NCI-H2171 (cell line): Measurements from ENCODE around the gene SLC6A9.

Experiments
- DNase-seq: peaks from one replicate; lab custom pipeline; 2025; lab: John Stamatoyannopoulos, UW

SLC6A9 gene

GRCh38 chr1:44031252-44032169, at the start of gene SLC6A9:
Gene SLC6A9, minus strand, starts transcription at chr1:44031462. Its CDS starts 7,185 bp downstream, at chr1:44024277.
- peak; percentile 34 for DNase-seq

GRCh38 chr1:44079566-44079965, 48.3 kb upstream of the SLC6A9 start:
- DNase-seq = no peak

GRCh38 chr1:44078104-44078503, 46.8 kb upstream of the SLC6A9 start:
- no peak for DNase-seq

GRCh38 chr1:44077421-44077820, 46.2 kb upstream of the SLC6A9 start:
- no peak for DNase-seq

GRCh38 chr1:44076066-44076465, 44.8 kb upstream of the SLC6A9 start:
- DNase-seq = no peak

DNA sequence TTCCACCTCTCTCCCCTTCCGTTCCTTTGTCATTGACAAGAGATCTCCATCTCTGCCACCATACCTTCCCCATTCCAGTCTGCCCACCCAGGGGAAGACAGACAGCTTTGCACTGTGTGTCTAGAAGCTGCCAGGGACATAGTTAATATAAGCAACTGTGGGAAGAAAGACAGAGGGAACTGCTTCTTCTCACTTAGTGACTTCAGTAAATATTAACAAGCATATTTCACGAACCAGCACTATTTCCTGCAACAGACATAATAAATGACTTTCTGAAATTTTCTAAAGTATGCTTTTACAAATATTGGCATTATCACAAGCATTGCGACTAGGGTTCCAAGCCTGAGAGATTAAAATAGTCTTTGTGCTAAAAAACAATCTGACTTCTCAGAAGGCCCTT, 43.2 kb upstream of the SLC6A9 start:
- DNase-seq = no peak

DNA sequence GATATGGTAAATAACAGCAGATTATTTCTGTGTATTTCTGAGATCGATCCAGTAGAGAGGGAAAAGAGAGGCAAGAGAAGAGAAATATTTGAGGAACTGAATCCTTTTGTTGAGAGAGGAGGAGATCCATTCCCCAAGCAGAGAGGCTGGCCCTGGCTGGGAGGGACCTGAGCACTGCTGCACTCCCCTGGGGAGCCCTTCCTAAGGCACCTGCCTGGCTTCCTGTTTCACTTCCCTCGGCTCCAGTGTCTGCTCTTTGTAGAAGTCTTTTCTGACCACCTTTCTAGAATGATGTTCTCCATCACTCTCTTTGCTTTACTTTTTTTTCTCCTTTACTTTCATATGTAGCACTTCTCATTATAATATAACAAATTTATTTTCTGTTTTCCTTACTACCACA, 42.3 kb upstream of the SLC6A9 start:
- DNase-seq = no peak

DNA sequence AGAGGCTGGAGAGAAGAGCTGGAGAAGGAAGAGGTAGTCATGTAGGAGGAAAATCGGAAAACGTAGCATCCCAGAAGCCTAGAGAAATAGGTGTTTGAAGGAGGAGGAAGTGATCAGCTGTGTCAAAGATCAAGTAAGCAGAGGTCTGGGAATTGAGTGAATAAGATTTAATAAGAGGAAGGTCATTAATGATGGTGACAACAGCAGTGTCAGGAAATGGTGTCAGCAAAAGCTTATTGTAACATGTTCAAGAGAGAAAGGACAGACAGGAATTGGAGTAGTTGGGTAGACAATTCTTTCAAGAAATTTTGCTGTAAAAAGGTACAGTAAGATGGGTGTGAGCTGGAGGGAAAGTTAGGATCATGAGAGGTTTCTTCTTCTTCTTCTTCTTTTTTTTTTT, 41.6 kb upstream of the SLC6A9 start:
- no peak for DNase-seq

DNA sequence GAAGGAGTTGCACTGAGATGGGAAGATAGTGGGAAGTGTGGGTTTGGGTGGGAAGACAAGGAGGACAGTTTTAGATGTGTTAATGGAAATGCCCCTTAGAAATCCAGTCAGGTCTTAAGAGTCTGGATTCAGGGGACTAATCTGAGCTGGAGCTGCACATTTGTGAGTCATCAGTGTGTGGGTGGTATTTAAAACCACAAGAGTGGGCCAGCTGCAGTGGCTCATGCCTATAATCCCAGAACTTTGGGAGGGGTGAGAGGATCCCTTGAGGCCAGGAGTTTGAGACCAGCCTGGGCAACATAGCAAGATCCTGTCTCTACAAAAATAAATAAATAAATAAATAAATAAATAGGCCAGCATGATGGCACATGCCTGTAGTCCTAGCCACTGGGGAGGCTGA, 40.9 kb upstream of the SLC6A9 start:
- no peak for DNase-seq

- no peak for DNase-seq
These were observed 40.2 kb upstream of the SLC6A9 start for GRCh38 chr1:44071461-44071860.

GRCh38 chr1:44068442-44068921, 37.2 kb upstream of the SLC6A9 start:
- DNase-seq = no peak

GRCh38 chr1:44067266-44068250, 36.3 kb upstream of the SLC6A9 start:
- no peak for DNase-seq

- DNase-seq = no peak
These were observed 31.5 kb upstream of the SLC6A9 start for GRCh38 chr1:44062656-44063179.

DNA sequence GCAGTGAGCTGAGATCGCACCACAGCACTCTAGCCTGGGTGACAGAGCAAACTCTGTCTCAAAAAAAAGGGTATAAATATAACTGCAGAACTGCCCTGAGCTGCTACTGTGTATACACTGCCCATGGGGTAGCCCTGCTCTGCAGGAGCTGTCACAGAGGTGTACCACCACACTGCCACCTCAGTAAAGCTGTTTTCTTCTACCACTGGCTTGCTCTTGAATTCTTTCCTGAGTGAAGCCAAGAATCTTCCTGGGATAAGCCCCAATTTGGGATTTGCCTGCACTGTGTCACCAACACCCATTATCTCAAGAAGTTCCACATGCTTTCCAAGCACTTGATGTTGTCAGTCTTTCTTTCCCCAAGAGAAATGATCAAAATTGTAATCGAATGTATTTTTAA, 30.6 kb upstream of the SLC6A9 start:
- DNase-seq = no peak

DNA sequence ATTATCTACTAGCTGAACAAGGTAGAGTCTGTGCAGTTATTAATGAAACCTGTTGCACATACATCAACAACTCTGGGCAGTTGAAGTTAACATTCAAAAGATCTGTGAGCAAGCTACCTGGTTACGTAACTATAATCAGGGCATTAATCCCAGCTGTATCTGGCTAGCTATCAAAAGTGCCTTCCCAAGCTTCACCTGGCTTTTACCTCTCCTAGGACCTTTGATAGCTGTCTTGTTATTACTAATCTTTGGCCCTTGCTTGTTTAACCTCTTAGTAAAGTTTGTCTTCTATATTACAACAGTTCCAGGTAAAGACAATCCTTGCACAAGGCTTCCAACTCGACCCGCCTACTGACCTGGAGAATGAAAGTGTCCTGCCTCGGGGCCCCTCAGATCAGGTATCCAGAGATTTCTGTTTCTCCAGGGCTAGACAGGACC, 29.6 kb upstream of the SLC6A9 start:
- DNase-seq = no peak

GRCh38 chr1:44059664-44060355, 28.5 kb upstream of the SLC6A9 start:
- no peak for DNase-seq

- no peak for DNase-seq
These were observed 27.9 kb upstream of the SLC6A9 start for GRCh38 chr1:44059212-44059611.

DNA sequence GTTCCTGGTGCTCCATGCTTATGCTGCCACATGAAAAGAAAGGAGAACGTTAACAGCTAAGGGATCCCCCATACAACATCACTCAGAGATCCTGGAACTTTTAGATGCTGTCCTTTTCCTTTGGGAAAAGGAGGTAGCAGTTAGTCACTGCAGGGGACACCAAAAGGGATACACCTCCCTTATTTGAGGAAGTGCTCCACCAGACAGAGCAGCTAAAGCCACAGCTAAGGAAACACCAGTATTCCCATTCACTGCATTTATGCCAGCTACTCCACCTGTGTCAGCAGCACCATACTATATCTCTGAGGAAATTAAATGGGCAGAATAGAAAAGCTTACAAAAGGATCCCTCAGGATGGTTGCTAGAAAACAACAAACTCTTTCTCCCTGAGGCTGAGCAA, 26.0 kb upstream of the SLC6A9 start:
- no peak for DNase-seq

DNA sequence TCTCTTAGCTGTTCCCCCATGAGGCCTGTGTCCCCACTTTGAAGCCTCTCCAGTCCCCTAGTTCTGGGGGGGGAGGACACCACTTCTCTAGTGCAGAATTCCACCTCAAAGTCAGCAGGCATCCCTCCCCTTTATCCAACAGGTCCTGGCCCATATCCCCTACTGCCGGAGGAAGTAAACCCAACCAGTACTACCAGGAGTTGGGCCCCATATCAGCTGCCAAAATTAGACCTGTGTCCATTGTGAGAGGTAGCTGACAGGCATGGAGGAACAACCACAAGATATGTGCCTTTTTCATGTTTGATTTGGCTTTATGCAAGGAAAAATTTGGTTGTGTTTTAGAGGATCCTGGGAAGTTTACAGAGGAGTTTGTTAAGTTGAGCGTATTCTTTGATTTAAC, 22.1 kb upstream of the SLC6A9 start:
- no peak for DNase-seq

DNA sequence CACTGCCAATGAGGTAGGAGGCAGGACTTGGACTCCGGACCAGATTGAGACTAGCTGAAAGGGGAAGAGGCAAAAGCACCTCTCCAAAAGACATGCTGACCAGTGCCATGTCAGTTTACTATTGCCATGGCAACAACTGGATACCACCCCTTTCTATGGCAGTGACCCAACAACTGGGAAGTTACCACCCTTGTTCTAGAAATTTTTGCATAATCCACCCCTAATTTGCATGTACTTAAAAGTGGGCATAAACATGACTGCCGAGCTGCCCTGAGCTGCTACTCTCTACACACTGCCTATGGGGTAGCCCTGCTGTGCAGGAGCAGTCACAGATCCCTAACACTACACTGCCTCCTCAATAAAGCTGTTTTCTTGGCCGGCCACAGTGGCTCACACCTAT, 19.0 kb upstream of the SLC6A9 start:
- DNase-seq = no peak

GRCh38 chr1:44049839-44050238, 18.6 kb upstream of the SLC6A9 start:
- DNase-seq = no peak
